PC-3 (cell line): Measurements from ENCODE around the gene DRGX.

Experiments
- EZH2phosphoT487 ChIP-seq: fragments of 300-600 bp; sonication (generic); IDR thresholded peaks from 2 replicates; pipeline ENCODE4 v1.6.1; 2018; ENCODE audit warnings: mild to moderate bottlenecking, antibody characterized with exemption, low read length, borderline replicate concordance
- TF ChIP-seq, protein P1 (sequence below): fragments of 300-600 bp; sonication (generic); conservative IDR thresholded peaks from 2 replicates; pipeline ENCODE4 v1.5.1; 2017; ENCODE audit warnings: antibody characterized with exemption, low read depth, mild to moderate bottlenecking, low read length

GRCh38 chr10:49327036-49327813 is 68.7 kb downstream of the DRGX start:
- no peak for TF ChIP-seq EZH2phosphoT487
- TF ChIP-seq, protein P1, sequence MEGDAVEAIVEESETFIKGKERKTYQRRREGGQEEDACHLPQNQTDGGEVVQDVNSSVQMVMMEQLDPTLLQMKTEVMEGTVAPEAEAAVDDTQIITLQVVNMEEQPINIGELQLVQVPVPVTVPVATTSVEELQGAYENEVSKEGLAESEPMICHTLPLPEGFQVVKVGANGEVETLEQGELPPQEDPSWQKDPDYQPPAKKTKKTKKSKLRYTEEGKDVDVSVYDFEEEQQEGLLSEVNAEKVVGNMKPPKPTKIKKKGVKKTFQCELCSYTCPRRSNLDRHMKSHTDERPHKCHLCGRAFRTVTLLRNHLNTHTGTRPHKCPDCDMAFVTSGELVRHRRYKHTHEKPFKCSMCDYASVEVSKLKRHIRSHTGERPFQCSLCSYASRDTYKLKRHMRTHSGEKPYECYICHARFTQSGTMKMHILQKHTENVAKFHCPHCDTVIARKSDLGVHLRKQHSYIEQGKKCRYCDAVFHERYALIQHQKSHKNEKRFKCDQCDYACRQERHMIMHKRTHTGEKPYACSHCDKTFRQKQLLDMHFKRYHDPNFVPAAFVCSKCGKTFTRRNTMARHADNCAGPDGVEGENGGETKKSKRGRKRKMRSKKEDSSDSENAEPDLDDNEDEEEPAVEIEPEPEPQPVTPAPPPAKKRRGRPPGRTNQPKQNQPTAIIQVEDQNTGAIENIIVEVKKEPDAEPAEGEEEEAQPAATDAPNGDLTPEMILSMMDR = no peak
